Activated T-cell treated with anti-CD3 and anti-CD28 coated beads, Interleukin-2, amount 50 U/mL, for 24 hours (primary cell): Measurements from ENCODE around the gene C1S.

Source experiments
- DNase-seq: peaks from one replicate; pipeline ENCODE4 v3.0.0-alpha.2; 2020
- H3K27ac Mint-ChIP-seq: 2 replicates; pipeline ENCODE4 v1.8.0; 2020; ENCODE audit warnings: mild to moderate bottlenecking, mixed read lengths
- H3K27me3 Mint-ChIP-seq: 2 replicates; pipeline ENCODE4 v1.8.0; 2020; ENCODE audit warnings: mixed read lengths
- H3K36me3 Mint-ChIP-seq: 2 replicates; pipeline ENCODE4 v1.8.0; 2020; ENCODE audit warnings: low read depth, mixed read lengths
- H3K4me1 Mint-ChIP-seq: 2 replicates; pipeline ENCODE4 v1.8.0; 2020; ENCODE audit warnings: low read depth, mixed read lengths
- H3K4me3 Mint-ChIP-seq: 2 replicates; pipeline ENCODE4 v1.8.0; 2020; ENCODE audit warnings: mild to moderate bottlenecking, moderate library complexity, mixed read lengths
- H3K9me3 Mint-ChIP-seq: 2 replicates; pipeline ENCODE4 v1.8.0; 2020; ENCODE audit warnings: mixed read lengths

Gene C1S

DNA sequence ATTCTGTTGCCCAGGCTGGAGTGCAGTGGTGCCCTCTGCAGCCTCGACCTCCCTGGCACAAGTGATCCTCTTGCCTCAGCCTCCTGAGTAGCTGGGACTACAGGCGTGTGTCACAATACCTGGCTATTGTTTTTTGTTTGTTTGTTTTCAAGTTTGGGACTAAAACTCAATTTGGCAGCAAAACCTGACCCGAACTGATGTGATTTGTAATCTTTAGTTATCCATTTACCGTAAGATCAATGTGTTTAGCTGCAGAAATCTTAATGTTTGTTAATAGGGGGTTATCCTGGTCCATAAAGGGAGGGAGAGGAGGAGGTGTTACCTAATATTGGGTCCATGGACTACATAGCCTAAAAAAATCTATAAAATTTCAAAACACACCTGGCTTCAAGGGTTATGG, 738 bp upstream of the C1S start:
- Mint-ChIP-seq H3K9me3 (no peaks in the 10 kb centered on the region), H3K4me1 (no peaks in the 10 kb centered on the region), H3K4me3 (no peak overlapping the region), H3K27ac (no peak overlapping the region), H3K27me3 (peaks cover 40% of the 10 kb centered on the region), H3K36me3 (no peaks in the 10 kb centered on the region)
- DNase-seq = no peak

DNA sequence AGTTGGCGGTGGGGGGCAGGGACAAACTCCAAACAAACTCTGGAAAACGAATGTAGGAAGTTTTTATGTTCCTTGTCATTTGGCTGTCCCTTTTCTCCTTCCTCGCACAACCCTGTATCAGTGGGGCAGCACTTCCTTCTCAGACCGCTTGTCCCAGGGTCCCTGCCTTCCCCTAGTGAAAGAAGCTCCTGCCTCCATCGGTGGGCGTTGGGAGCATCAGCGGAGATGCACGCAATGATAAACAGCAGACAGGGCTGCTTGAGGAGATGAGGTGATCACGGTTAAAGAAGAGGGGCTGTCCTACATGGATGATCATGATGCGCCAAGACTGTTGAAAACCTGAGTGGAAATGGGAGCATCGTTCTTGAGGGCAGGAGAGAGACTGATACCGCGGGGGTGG, 620 bp downstream of the C1S start:
- Mint-ChIP-seq H3K4me1 (no peaks in the 10 kb centered on the region), H3K36me3 (no peaks in the 10 kb centered on the region), H3K27ac (no peak overlapping the region), H3K9me3 (no peaks in the 10 kb centered on the region), H3K4me3 (no peak overlapping the region), H3K27me3 (peaks cover 32% of the 10 kb centered on the region)
- DNase-seq = no peak

- Mint-ChIP-seq H3K27ac (no peak overlapping the region), H3K9me3 (no peaks in the 10 kb centered on the region), H3K36me3 (no peaks in the 10 kb centered on the region), H3K4me3 (no peak overlapping the region), H3K4me1 (no peaks in the 10 kb centered on the region), H3K27me3 (peaks cover 28% of the 10 kb centered on the region)
- no peak for DNase-seq
Observed at GRCh38 chr12:7061596-7061995, 1.1 kb downstream of the C1S start.

DNA sequence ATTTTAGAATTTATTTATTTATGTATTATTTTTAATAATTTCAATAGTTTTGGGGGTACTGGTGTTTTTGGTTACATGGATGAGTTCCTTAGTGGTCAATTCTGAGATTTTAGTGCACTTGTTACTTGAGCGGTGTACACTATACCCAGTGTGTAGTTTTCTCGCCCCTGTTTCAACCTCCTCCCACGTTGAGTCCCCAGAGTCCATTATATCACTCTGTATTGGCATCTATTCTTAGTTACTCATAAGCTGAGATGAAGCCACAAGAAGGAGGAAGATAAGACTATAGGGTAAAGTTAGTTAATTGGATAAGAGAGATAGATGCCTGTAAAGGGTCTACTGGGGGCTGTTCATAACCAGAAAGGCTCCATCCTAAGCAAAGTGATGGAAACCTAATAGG, 4.0 kb downstream of the C1S start:
- DNase-seq = no peak
- H3K27me3 Mint-ChIP-seq = peaks cover 16% of the 10 kb centered on the region
- no peak overlapping the region for H3K27ac Mint-ChIP-seq
- no peak overlapping the region for H3K4me3 Mint-ChIP-seq
- H3K9me3 Mint-ChIP-seq = no peaks in the 10 kb centered on the region
- no peaks in the 10 kb centered on the region for H3K36me3 Mint-ChIP-seq
- H3K4me1 Mint-ChIP-seq = no peaks in the 10 kb centered on the region

DNA sequence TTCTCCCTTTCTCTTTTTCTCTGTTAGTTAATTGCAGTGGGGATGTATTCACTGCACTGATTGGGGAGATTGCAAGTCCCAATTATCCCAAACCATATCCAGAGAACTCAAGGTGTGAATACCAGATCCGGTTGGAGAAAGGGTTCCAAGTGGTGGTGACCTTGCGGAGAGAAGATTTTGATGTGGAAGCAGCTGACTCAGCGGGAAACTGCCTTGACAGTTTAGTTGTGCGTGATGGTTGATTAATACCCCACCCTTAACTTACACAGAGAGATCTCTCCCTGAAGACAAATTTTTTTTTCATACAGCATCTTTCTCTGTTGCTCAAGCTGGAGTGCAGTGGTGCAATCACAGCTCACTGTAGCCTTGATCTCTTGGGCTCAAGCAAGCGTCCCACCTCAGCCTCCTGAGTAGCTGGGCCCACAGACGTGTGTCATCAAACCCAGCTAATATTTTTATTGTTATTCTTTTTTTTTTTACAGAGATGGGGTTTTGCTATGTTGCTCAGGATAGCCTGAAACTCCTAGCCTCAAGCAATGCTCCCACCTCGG, 4.6 kb downstream of the C1S start:
- no peak for DNase-seq
- Mint-ChIP-seq H3K9me3 (no peaks in the 10 kb centered on the region), H3K4me3 (no peak overlapping the region), H3K27me3 (peaks cover 10% of the 10 kb centered on the region), H3K4me1 (no peaks in the 10 kb centered on the region), H3K27ac (no peak overlapping the region), H3K36me3 (no peaks in the 10 kb centered on the region)

DNA sequence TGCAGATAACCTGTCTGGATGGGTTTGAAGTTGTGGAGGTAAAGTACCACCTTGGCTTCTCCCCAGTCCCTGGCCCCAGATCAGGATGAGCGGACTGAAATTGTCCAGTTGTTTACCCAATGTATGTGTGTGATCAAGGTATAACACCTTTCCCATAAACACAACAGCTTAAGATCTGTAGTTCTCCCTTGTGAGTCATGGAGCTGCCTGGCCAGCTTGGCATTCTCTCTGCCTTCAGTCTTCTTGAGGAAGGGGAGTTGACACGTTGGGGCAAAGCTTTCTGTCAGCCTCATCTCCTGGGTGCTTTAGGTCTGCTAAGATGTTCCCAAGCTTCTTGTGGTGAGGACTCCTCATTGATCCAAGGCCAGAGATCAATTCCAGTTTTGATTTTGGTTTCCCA, 6.1 kb downstream of the C1S start:
- Mint-ChIP-seq H3K27me3 (no peaks in the 10 kb centered on the region), H3K4me1 (no peaks in the 10 kb centered on the region), H3K36me3 (no peaks in the 10 kb centered on the region), H3K9me3 (no peaks in the 10 kb centered on the region), H3K27ac (no peak overlapping the region), H3K4me3 (no peak overlapping the region)
- DNase-seq = no peak

DNA sequence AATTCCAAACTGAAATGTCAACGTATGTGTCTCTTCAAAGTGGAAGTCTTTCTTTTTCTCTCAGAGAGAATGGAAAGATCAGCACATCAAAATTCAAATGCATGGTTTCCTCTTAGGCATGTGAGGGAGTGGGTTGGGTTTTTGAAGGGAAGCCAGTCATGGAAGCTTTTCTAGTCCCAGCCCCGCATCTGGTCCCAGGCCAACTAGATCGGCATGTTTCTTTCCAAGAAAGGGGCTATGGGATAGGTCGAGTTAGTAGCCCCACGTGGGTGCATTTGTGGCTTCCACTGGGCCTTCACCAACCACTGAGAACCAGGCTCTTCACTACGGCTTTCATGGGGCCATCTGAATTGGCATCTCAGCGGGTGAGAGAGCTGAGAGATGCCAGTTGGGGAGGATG, 6.6 kb downstream of the C1S start:
- Mint-ChIP-seq H3K27ac (no peak overlapping the region), H3K27me3 (no peaks in the 10 kb centered on the region), H3K4me1 (no peaks in the 10 kb centered on the region), H3K9me3 (no peaks in the 10 kb centered on the region), H3K36me3 (no peaks in the 10 kb centered on the region), H3K4me3 (no peak overlapping the region)
- DNase-seq = no peak

- H3K4me3 Mint-ChIP-seq = no peak overlapping the region
- H3K27ac Mint-ChIP-seq = no peak overlapping the region
- H3K9me3 Mint-ChIP-seq = no peaks in the 10 kb centered on the region
- no peaks in the 10 kb centered on the region for H3K4me1 Mint-ChIP-seq
- no peaks in the 10 kb centered on the region for H3K36me3 Mint-ChIP-seq
- H3K27me3 Mint-ChIP-seq = peaks cover 3% of the 10 kb centered on the region
- no peak for DNase-seq
Observed at GRCh38 chr12:7068240-7068993, 7.9 kb downstream of the C1S start.

GRCh38 chr12:7068994-7069346, 8.5 kb downstream of the C1S start:
- Mint-ChIP-seq H3K9me3 (no peaks in the 10 kb centered on the region), H3K36me3 (no peaks in the 10 kb centered on the region), H3K27me3 (peaks cover 3% of the 10 kb centered on the region), H3K4me3 (no peak overlapping the region), H3K4me1 (no peaks in the 10 kb centered on the region), H3K27ac (no peak overlapping the region)
- no peak for DNase-seq

DNA sequence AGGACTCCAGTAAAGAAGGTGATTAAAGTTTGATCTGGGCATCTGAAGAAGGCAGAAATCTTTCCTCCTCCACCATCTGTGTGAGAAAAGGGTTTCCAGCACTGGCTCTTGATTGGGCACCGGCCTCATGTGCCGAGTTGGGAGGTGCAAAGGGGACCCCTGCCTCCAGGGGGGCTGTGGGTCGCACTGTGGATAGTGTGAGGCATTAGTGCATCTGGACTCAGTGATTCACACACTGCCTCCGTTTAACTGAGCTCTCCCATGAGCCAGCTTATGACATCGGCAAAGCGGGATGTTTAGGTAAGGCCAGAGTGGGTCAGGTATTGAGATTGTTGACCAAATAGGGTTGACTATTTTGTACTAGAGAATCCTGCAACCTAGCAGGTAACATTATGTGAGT, 8.9 kb downstream of the C1S start:
- Mint-ChIP-seq H3K4me3 (no peak overlapping the region), H3K27me3 (peaks cover 3% of the 10 kb centered on the region), H3K9me3 (no peaks in the 10 kb centered on the region), H3K4me1 (no peaks in the 10 kb centered on the region), H3K27ac (no peak overlapping the region), H3K36me3 (no peaks in the 10 kb centered on the region)
- DNase-seq = no peak

- Mint-ChIP-seq H3K27ac (no peak overlapping the region), H3K9me3 (no peaks in the 10 kb centered on the region), H3K4me1 (no peaks in the 10 kb centered on the region), H3K27me3 (peaks cover 3% of the 10 kb centered on the region), H3K36me3 (no peaks in the 10 kb centered on the region), H3K4me3 (no peak overlapping the region)
- DNase-seq = no peak
Observed at GRCh38 chr12:7072035-7072434, 11.5 kb downstream of the C1S start.

- no peaks in the 10 kb centered on the region for H3K9me3 Mint-ChIP-seq
Observed at GRCh38 chr12:7072554-7072953, 12.0 kb downstream of the C1S start.

DNA sequence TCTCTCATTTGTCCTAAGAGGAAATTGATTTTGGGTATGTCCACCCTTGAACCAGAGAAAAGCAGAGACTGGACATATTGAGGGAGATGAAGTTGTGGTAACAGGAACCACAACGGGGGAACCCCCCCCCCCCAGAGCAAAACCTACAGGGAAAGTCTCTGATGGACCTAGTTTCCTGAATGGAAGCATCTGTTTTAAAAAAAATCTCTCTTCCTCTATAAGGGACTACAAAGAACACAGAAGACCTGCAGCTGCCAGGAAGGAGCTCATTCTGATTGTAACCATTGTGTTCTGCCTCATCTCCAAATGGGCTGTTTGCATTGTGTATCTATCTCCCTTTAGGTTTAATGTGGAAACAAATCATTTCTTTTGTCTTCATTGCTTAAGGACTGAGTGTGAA, 13.4 kb downstream of the C1S start:
- H3K4me3 Mint-ChIP-seq = no peak overlapping the region

More at GRCh38 chr12:7072554-7072953, 12.0 kb downstream of the C1S start:
- H3K4me3 Mint-ChIP-seq = no peak overlapping the region
- no peak overlapping the region for H3K27ac Mint-ChIP-seq
- no peaks in the 10 kb centered on the region for H3K36me3 Mint-ChIP-seq
- H3K27me3 Mint-ChIP-seq = peaks cover 3% of the 10 kb centered on the region
- no peak for DNase-seq
- H3K4me1 Mint-ChIP-seq = no peaks in the 10 kb centered on the region

GRCh38 chr12:7075518-7075917, 15.0 kb downstream of the C1S start:
- Mint-ChIP-seq H3K4me1 (no peaks in the 10 kb centered on the region), H3K36me3 (no peaks in the 10 kb centered on the region), H3K27me3 (peaks cover 3% of the 10 kb centered on the region), H3K9me3 (no peaks in the 10 kb centered on the region), H3K27ac (no peak overlapping the region), H3K4me3 (no peak overlapping the region)
- no peak for DNase-seq

More for the DNA sequence above, 13.4 kb downstream of the C1S start:
- Mint-ChIP-seq H3K4me1 (no peaks in the 10 kb centered on the region), H3K9me3 (no peaks in the 10 kb centered on the region), H3K36me3 (no peaks in the 10 kb centered on the region), H3K27ac (no peak overlapping the region), H3K27me3 (peaks cover 3% of the 10 kb centered on the region)
- no peak for DNase-seq

- H3K4me1 Mint-ChIP-seq = no peaks in the 10 kb centered on the region
- H3K36me3 Mint-ChIP-seq = no peaks in the 10 kb centered on the region
- no peak overlapping the region for H3K4me3 Mint-ChIP-seq
- peaks cover 3% of the 10 kb centered on the region for H3K27me3 Mint-ChIP-seq
- no peak for DNase-seq
- H3K27ac Mint-ChIP-seq = no peak overlapping the region
- H3K9me3 Mint-ChIP-seq = no peaks in the 10 kb centered on the region
Observed at GRCh38 chr12:7075939-7076338, 15.4 kb downstream of the C1S start.

DNA sequence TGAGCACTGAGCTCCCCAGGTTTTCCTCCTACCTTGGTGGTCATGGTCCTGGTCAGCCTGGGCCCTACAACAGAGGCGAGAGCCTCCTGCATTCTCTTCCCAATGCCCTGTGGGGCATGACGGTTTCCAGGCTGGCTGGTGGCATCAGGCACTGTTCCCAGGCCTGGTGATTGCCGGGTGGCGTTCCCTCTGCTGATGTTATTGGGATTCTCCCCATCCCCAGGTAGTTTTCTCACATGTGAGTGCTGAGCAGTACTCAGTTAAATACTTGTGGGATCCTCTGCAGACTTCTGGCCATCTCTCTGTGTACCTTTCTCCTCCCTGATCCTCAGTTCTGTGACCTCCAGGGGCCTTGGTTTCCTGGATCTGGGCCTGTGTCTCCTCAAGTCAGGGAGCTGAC, 16.0 kb downstream of the C1S start:
- Mint-ChIP-seq H3K27ac (no peak overlapping the region), H3K4me3 (no peak overlapping the region), H3K4me1 (no peaks in the 10 kb centered on the region), H3K9me3 (no peaks in the 10 kb centered on the region), H3K36me3 (no peaks in the 10 kb centered on the region), H3K27me3 (peaks cover 3% of the 10 kb centered on the region)
- no peak for DNase-seq
